ENCODE results near the gene COL5A1. TPM values are rescaled to one million over a fixed set of nuclear protein-coding genes. Genes with fewer than 3 reads are reported as not detected.
"Not testable (repeated sequence)": the region's sequence is repeated elsewhere in the genome, so short reads cannot be mapped to it uniquely, and the experiment has no call there.

The COL5A1 gene
- total RNA-seq, 5 donors from 2014 or later (not counting 1 experiment from before 2014, with no cell fraction given), result 0.18 to 2.3 (median 1.7) TPM

DNA sequence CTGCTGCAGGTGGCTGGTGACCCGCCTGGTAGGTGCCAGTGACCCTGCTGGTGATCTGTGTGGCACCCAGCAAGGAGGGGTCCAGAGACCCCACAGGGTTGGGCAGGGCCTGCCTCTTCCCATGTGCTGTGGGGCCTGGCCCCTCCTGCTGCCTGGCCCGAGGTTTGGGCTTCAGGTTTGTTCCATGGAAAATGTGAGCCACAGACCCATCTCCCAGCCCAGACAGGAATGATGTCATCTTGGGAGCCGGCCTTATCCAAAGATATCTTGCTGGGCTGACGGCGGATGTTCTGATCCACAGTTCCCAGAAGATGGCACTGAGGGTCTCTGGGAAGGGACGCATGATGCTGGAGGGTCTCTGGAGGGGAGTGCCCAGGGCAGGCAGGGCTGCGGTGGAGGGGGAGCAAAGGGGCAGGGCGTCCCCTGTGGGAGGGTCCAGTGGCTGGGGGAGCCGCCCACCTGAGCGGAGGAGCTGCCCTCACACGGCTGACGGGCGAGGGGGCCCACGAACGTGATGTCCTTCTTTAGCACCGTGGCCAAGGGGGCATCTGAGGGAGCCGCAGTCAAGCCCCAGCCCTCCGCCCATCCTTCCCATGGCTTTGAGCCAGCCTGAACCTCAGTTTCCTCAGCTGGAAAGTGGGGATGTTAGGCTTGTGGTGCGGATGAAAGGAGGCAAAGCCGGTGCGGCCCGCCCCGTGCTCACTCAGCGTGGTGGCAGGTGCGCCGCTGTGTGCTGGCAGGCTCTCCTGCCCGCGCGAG lies 68.1 kb downstream of the COL5A1 start:
- DNase-seq (no peak), ATAC-seq (replicated peaks in 1 of 4) (no peak)
- no peaks in the 10 kb centered on the region for H3K36me3 ChIP-seq (ENCODE audit: control insufficient read depth in 2 of 2, extremely low read depth in 1 of 2, insufficient read depth in 1 of 2, low read length in 1 of 2)
- ChIA-PET CTCF (no interaction called here), POLR2A (no interaction called here)
- H3K4me1 ChIP-seq (ENCODE audit: control insufficient read depth in 1 of 2, extremely low read depth in 1 of 2, insufficient read depth in 2 of 2, low read length in 2 of 2), result peaks cover 0 to 10% of the 10 kb centered on the region in 2 experiments
- Mint-ChIP-seq H3K4me3 (no peak overlapping the region), H3K4me1 (no peaks in the 10 kb centered on the region), H3K27me3 (peaks cover 0 to 7% of the 10 kb centered on the region in 2 donors), H3K9me3 (no peaks in the 10 kb centered on the region), H3K27ac (peak overlapping the region in 1 of 2 donors; percentile 31), H3K36me3 (no peaks in the 10 kb centered on the region)
- H3K4me3 ChIP-seq (ENCODE audit: control insufficient read depth in 1 of 2, extremely low read depth in 1 of 2, low read length in 1 of 2), result no peak overlapping the region
- WGBS (ENCODE audit: insufficient coverage), result 94% methylated on average over 17 of the region's 29 CpGs
- peaks cover 0 to 16% of the 10 kb centered on the region in 2 experiments for H3K27me3 ChIP-seq (replicated peaks in 1 of 2; ENCODE audit: control insufficient read depth in 2 of 2, extremely low read depth in 1 of 2, insufficient read depth in 2 of 2, low read length in 1 of 2)
- no peak overlapping the region for H3K27ac ChIP-seq (ENCODE audit: low read length)
- no peaks in the 10 kb centered on the region for H3K9me3 ChIP-seq

GRCh38 chr9:134710271-134710540 lies 68.6 kb downstream of the COL5A1 start:
- ChIA-PET CTCF (no interaction called here), POLR2A (no interaction called here)
- Mint-ChIP-seq H3K27me3 (peaks cover 0 to 6% of the 10 kb centered on the region in 2 donors), H3K4me1 (no peaks in the 10 kb centered on the region), H3K36me3 (no peaks in the 10 kb centered on the region), H3K9me3 (no peaks in the 10 kb centered on the region), H3K27ac (no peak overlapping the region), H3K4me3 (no peak overlapping the region)
- H3K4me1 ChIP-seq (ENCODE audit: control insufficient read depth in 1 of 2, extremely low read depth in 1 of 2, insufficient read depth in 2 of 2, low read length in 2 of 2), result peaks cover 0 to 10% of the 10 kb centered on the region in 2 experiments
- DNase-seq, result no peak
- 96% methylated on average over 7 of the region's 8 CpGs for WGBS (ENCODE audit: insufficient coverage)
- ATAC-seq (replicated peaks in 1 of 4), result no peak
- no peak overlapping the region for H3K4me3 ChIP-seq (ENCODE audit: control insufficient read depth in 1 of 2, extremely low read depth in 1 of 2, low read length in 1 of 2)
- no peaks in the 10 kb centered on the region for H3K9me3 ChIP-seq
- H3K36me3 ChIP-seq (ENCODE audit: control insufficient read depth in 2 of 2, extremely low read depth in 1 of 2, insufficient read depth in 1 of 2, low read length in 1 of 2), result no peaks in the 10 kb centered on the region
- no peak overlapping the region for H3K27ac ChIP-seq (ENCODE audit: low read length)
- H3K27me3 ChIP-seq (replicated peaks in 1 of 2; ENCODE audit: control insufficient read depth in 2 of 2, extremely low read depth in 1 of 2, insufficient read depth in 2 of 2, low read length in 1 of 2), result peaks cover 0 to 11% of the 10 kb centered on the region in 2 experiments

DNA sequence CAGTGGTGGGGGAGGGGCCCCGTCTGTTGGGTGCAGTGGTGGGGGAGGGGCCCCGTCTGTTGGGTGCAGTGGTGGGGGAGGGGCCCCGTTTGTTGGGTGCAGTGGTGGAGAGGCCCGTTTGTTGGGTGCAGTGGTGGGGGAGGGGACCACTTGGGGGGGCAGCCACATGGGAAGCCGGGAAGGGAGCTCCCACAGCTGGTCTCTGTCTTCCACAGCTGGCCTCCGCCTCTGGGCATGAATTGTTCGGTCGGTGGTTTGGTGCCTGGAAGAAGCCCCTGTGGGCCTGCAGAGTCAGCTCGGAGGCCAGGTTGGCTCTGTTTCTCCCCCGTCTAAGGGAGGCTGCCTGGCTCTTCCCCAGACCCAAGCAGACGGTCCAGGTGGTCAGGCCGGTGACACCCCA lies 69.3 kb downstream of the COL5A1 start:
- no peak for ATAC-seq (replicated peaks in 1 of 4)
- WGBS (ENCODE audit: insufficient coverage), result 92% methylated on average over 11 of the region's 12 CpGs
- Mint-ChIP-seq H3K27me3 (peaks cover 0 to 2% of the 10 kb centered on the region in 2 donors), H3K36me3 (no peaks in the 10 kb centered on the region), H3K9me3 (no peaks in the 10 kb centered on the region), H3K4me3 (no peak overlapping the region), H3K4me1 (no peaks in the 10 kb centered on the region), H3K27ac (no peak overlapping the region)
- Histone ChIP-seq H3K27ac (ENCODE audit: low read length) (no peak overlapping the region), H3K4me1 (ENCODE audit: control insufficient read depth in 1 of 2, extremely low read depth in 1 of 2, insufficient read depth in 2 of 2, low read length in 2 of 2) (peaks cover 0 to 10% of the 10 kb centered on the region in 2 experiments), H3K36me3 (ENCODE audit: control insufficient read depth in 2 of 2, extremely low read depth in 1 of 2, insufficient read depth in 1 of 2, low read length in 1 of 2) (no peaks in the 10 kb centered on the region), H3K27me3 (replicated peaks in 1 of 2; ENCODE audit: control insufficient read depth in 2 of 2, extremely low read depth in 1 of 2, insufficient read depth in 2 of 2, low read length in 1 of 2) (peaks cover 0 to 10% of the 10 kb centered on the region in 2 experiments), H3K4me3 (ENCODE audit: control insufficient read depth in 1 of 2, extremely low read depth in 1 of 2, low read length in 1 of 2) (no peak overlapping the region), H3K9me3 (no peaks in the 10 kb centered on the region)
- DNase-seq, result no peak
- ChIA-PET CTCF (no interaction called here), POLR2A (no interaction called here)

- ChIA-PET CTCF (no interaction called here), POLR2A (no interaction called here)
- WGBS (ENCODE audit: insufficient coverage), result 0% methylated on average over 1 of the region's 2 CpGs
- Histone ChIP-seq H3K36me3 (ENCODE audit: control insufficient read depth in 2 of 2, extremely low read depth in 1 of 2, insufficient read depth in 1 of 2, low read length in 1 of 2) (no peaks in the 10 kb centered on the region), H3K4me1 (ENCODE audit: control insufficient read depth in 1 of 2, extremely low read depth in 1 of 2, insufficient read depth in 2 of 2, low read length in 2 of 2) (peaks cover 0 to 10% of the 10 kb centered on the region in 2 experiments), H3K27me3 (replicated peaks in 1 of 2; ENCODE audit: control insufficient read depth in 2 of 2, extremely low read depth in 1 of 2, insufficient read depth in 2 of 2, low read length in 1 of 2) (peaks cover 0 to 9% of the 10 kb centered on the region in 2 experiments), H3K4me3 (ENCODE audit: control insufficient read depth in 1 of 2, extremely low read depth in 1 of 2, low read length in 1 of 2) (no peak overlapping the region), H3K27ac (ENCODE audit: low read length) (peak overlapping the region; percentile 65), H3K9me3 (no peaks in the 10 kb centered on the region)
- DNase-seq, result no peak
- Mint-ChIP-seq H3K27me3 (no peaks in the 10 kb centered on the region), H3K4me3 (no peak overlapping the region), H3K27ac (no peak overlapping the region), H3K4me1 (no peaks in the 10 kb centered on the region), H3K36me3 (no peaks in the 10 kb centered on the region), H3K9me3 (no peaks in the 10 kb centered on the region)
- no peak for ATAC-seq (replicated peaks in 1 of 4)
These were observed 70.6 kb downstream of the COL5A1 start for GRCh38 chr9:134712243-134712642.

DNA sequence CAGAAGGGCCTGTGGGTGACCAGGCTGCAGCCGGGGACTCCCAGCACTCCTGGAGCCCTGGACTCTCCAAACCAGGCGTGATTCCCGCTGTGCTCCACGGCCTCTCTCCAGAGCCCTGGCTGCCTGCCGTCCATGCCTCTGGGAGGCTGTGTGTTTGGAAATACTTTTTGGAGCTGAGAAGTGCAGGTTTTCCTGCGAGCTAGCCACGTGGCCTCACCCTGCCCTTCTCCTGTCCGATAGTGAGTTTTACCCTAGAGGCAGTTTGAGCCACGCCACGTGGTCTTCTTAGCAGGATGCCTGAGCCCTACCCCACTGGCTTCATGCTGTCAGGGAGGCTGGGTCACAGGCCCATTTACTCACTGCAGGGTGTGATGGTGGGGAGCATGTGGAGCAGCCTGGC lies 71.3 kb downstream of the COL5A1 start:
- ChIA-PET POLR2A (no interaction called here), CTCF (no interaction called here)
- Histone ChIP-seq H3K36me3 (ENCODE audit: control insufficient read depth in 2 of 2, extremely low read depth in 1 of 2, insufficient read depth in 1 of 2, low read length in 1 of 2) (no peaks in the 10 kb centered on the region), H3K27ac (ENCODE audit: low read length) (no peak overlapping the region), H3K4me3 (ENCODE audit: control insufficient read depth in 1 of 2, extremely low read depth in 1 of 2, low read length in 1 of 2) (no peak overlapping the region), H3K4me1 (ENCODE audit: control insufficient read depth in 1 of 2, extremely low read depth in 1 of 2, insufficient read depth in 2 of 2, low read length in 2 of 2) (peaks cover 0 to 10% of the 10 kb centered on the region in 2 experiments), H3K27me3 (replicated peaks in 1 of 2; ENCODE audit: control insufficient read depth in 2 of 2, extremely low read depth in 1 of 2, insufficient read depth in 2 of 2, low read length in 1 of 2) (peaks cover 0 to 5% of the 10 kb centered on the region in 2 experiments), H3K9me3 (no peaks in the 10 kb centered on the region)
- Mint-ChIP-seq H3K27ac (peak overlapping the region; percentile 69 to 79), H3K4me1 (no peaks in the 10 kb centered on the region), H3K4me3 (no peak overlapping the region), H3K27me3 (no peaks in the 10 kb centered on the region), H3K36me3 (no peaks in the 10 kb centered on the region), H3K9me3 (no peaks in the 10 kb centered on the region)
- no peak for DNase-seq
- ATAC-seq (replicated peaks in 1 of 4), result no peak
- WGBS (ENCODE audit: insufficient coverage), result 86% methylated on average over 6 of the region's 10 CpGs

DNA sequence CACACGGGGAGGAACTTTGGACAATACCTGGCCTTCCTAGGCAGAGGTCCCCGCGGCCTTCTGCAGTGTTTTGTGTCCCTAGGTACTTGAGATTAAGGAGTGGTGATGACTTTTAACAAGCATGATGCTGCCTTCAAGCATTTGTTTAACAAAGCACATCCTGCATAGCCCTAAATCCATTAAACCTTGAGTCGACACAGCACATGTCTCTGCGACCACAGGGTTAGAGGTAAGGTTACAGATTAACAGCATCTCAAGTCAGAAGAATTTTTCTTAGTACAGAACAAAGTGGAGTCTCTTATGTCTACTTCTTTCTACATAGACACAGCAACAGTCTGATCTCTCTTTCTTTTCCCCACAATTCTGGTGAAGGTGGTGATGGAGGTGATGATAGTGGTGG lies 73.9 kb downstream of the COL5A1 start:
- CTCF ChIA-PET; DNase-seq; H3K9me3 ChIP-seq; H3K4me1 Mint-ChIP-seq; H3K4me3 ChIP-seq (ENCODE audit: control insufficient read depth in 1 of 2, extremely low read depth in 1 of 2, low read length in 1 of 2); H3K36me3 Mint-ChIP-seq; H3K27ac Mint-ChIP-seq; H3K4me3 Mint-ChIP-seq; H3K27ac ChIP-seq (ENCODE audit: low read length); ATAC-seq (replicated peaks in 1 of 4); H3K36me3 ChIP-seq (ENCODE audit: control insufficient read depth in 2 of 2, extremely low read depth in 1 of 2, insufficient read depth in 1 of 2, low read length in 1 of 2); H3K9me3 Mint-ChIP-seq; POLR2A ChIA-PET; H3K27me3 Mint-ChIP-seq; H3K4me1 ChIP-seq (ENCODE audit: control insufficient read depth in 1 of 2, extremely low read depth in 1 of 2, insufficient read depth in 2 of 2, low read length in 2 of 2): not testable (repeated sequence)
- peaks cover 0 to 14% of the 10 kb centered on the region in 2 experiments for H3K27me3 ChIP-seq (replicated peaks in 1 of 2; ENCODE audit: control insufficient read depth in 2 of 2, extremely low read depth in 1 of 2, insufficient read depth in 2 of 2, low read length in 1 of 2)
- WGBS (ENCODE audit: insufficient coverage), result 80% methylated on average over 1 of the region's 5 CpGs

DNA sequence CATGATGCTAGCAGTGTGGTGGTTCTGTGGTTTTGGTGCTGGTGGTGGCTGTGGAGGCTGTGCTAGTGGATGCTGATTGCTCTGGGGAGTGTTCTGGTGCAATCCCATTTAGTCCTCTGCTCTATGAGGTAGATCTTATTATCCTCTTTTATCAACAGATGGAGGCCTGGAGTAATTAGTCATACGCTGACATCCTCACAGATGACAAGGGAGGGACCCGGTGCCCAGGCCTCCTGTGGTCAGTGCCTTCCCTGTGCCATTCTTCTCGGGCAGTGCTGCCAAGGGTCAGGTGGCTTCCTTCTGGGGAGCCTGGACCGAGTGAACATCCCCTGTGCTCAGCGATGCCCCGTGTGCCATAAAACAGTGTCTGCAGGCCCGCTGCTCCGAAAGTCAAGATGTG lies 74.5 kb downstream of the COL5A1 start:
- H3K36me3 ChIP-seq (ENCODE audit: control insufficient read depth in 2 of 2, extremely low read depth in 1 of 2, insufficient read depth in 1 of 2, low read length in 1 of 2), result no peaks in the 10 kb centered on the region
- H3K36me3 Mint-ChIP-seq, result no peaks in the 10 kb centered on the region
- no peak for DNase-seq
- no peak for ATAC-seq (replicated peaks in 1 of 4)
- peaks cover 0 to 8% of the 10 kb centered on the region in 2 donors for H3K27me3 Mint-ChIP-seq
- H3K4me1 ChIP-seq (ENCODE audit: control insufficient read depth in 1 of 2, extremely low read depth in 1 of 2, insufficient read depth in 2 of 2, low read length in 2 of 2), result peaks cover 0 to 10% of the 10 kb centered on the region in 2 experiments
- ChIA-PET POLR2A (no interaction called here), CTCF (no interaction called here)
- H3K9me3 Mint-ChIP-seq, result no peaks in the 10 kb centered on the region
- no peaks in the 10 kb centered on the region for H3K4me1 Mint-ChIP-seq
- WGBS (ENCODE audit: insufficient coverage), result 84% methylated on average over 8 of the region's 8 CpGs
- no peak overlapping the region for H3K4me3 ChIP-seq (ENCODE audit: control insufficient read depth in 1 of 2, extremely low read depth in 1 of 2, low read length in 1 of 2)
- no peak overlapping the region for H3K4me3 Mint-ChIP-seq
- no peaks in the 10 kb centered on the region for H3K9me3 ChIP-seq
- no peak overlapping the region for H3K27ac Mint-ChIP-seq
- H3K27ac ChIP-seq (ENCODE audit: low read length), result no peak overlapping the region
- peaks cover 0 to 14% of the 10 kb centered on the region in 2 experiments for H3K27me3 ChIP-seq (replicated peaks in 1 of 2; ENCODE audit: control insufficient read depth in 2 of 2, extremely low read depth in 1 of 2, insufficient read depth in 2 of 2, low read length in 1 of 2)

Measured in T-cell (primary cell).